ENCODE measurements around the gene FOSB.

Gene FOSB

DNA sequence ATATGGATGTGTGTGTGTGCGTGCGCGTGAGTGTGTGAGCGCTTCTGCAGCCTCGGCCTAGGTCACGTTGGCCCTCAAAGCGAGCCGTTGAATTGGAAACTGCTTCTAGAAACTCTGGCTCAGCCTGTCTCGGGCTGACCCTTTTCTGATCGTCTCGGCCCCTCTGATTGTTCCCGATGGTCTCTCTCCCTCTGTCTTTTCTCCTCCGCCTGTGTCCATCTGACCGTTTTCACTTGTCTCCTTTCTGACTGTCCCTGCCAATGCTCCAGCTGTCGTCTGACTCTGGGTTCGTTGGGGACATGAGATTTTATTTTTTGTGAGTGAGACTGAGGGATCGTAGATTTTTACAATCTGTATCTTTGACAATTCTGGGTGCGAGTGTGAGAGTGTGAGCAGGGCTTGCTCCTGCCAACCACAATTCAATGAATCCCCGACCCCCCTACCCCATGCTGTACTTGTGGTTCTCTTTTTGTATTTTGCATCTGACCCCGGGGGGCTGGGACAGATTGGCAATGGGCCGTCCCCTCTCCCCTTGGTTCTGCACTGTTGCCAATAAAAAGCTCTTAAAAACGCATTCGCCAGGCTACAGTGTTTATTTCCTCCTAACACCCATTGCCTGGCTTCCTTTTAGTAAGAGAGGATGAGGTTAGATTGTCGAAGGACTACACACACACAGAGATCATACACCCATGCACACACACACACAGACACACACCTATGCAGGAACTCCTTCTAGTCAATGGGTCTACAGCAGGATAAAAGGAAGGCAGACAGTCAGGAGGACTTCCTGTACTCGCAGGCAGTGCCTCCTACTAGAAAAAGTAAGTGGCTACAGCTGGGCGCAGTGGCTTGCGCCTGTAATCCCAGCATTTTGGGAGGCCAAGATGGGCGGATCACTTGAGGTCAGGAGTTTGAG lies 7.1 kb downstream of the FOSB start:
- H3K9me3 Mint-ChIP-seq = no peaks in the 10 kb centered on the region
- no peak overlapping the region for H3K4me3 Mint-ChIP-seq
- DNase-seq (ENCODE audit: low spot score) = no peak
- peaks cover 29% of the 10 kb centered on the region for H3K4me1 Mint-ChIP-seq (ENCODE audit: low read depth)
- H3K27me3 Mint-ChIP-seq (ENCODE audit: low read depth) = peaks cover 56% of the 10 kb centered on the region
- H3K36me3 Mint-ChIP-seq (ENCODE audit: low read depth) = no peaks in the 10 kb centered on the region
- no peak overlapping the region for H3K27ac Mint-ChIP-seq

- peaks cover 56% of the 10 kb centered on the region for H3K27me3 Mint-ChIP-seq (ENCODE audit: low read depth)
- no peak overlapping the region for H3K4me3 Mint-ChIP-seq
- peaks cover 26% of the 10 kb centered on the region for H3K4me1 Mint-ChIP-seq (ENCODE audit: low read depth)
- no peak overlapping the region for H3K27ac Mint-ChIP-seq
- no peaks in the 10 kb centered on the region for H3K9me3 Mint-ChIP-seq
- no peaks in the 10 kb centered on the region for H3K36me3 Mint-ChIP-seq (ENCODE audit: low read depth)
- no peak for DNase-seq (ENCODE audit: low spot score)
Measured at GRCh38 chr19:45475537-45476291, 7.9 kb downstream of the FOSB start.

DNA sequence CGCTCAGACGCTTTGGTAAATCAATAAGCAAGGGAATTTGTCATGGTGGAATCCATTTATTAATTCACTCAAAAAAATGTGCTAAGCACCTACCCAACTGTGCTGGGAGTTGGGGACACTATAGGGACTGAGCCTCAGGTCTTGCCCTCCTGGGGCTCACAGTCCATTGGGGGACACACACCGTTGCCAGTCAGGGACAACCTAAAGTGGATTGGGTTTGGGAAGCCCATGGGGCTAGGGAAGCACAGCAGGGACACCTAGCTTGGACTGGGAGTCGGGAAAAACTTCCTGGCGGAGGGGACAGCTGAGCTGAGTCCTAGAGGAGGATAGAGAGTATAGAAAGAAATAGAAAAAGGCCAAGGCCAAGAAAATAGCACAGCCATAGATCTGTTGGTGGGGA lies 8.5 kb downstream of the FOSB start:
- no peak overlapping the region for H3K27ac Mint-ChIP-seq
- peaks cover 52% of the 10 kb centered on the region for H3K27me3 Mint-ChIP-seq (ENCODE audit: low read depth)
- H3K36me3 Mint-ChIP-seq (ENCODE audit: low read depth) = no peaks in the 10 kb centered on the region
- peaks cover 26% of the 10 kb centered on the region for H3K4me1 Mint-ChIP-seq (ENCODE audit: low read depth)
- no peak for DNase-seq (ENCODE audit: low spot score)
- H3K9me3 Mint-ChIP-seq = no peaks in the 10 kb centered on the region
- H3K4me3 Mint-ChIP-seq = peak overlapping the region; percentile 47

DNA sequence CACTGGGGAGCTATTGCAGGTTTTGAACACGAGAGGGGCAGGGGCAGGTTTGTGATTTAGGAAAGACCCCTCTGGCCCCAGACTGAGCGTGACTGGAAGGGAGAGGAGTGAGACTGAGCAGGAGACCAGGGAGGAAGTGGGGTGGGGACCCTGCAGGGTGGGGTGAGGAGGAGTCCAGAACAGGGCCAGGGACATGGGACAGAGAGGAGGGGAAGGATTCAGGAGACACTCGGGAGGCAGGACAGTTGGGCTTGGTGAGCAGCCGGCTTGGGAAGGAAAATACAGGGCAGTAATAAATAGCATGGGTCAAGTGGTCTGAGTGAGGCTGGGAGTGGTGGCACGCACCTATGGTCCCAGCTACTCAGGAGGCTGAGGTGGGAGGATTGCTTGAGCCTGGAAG lies 9.4 kb downstream of the FOSB start:
- peak overlapping the region; percentile 65 for H3K27ac Mint-ChIP-seq
- H3K36me3 Mint-ChIP-seq (ENCODE audit: low read depth) = no peaks in the 10 kb centered on the region
- H3K4me1 Mint-ChIP-seq (ENCODE audit: low read depth) = peaks cover 26% of the 10 kb centered on the region
- peak overlapping the region; percentile 60 for H3K4me3 Mint-ChIP-seq
- H3K9me3 Mint-ChIP-seq = no peaks in the 10 kb centered on the region
- no peak for DNase-seq (ENCODE audit: low spot score)
- peaks cover 44% of the 10 kb centered on the region for H3K27me3 Mint-ChIP-seq (ENCODE audit: low read depth)

DNA sequence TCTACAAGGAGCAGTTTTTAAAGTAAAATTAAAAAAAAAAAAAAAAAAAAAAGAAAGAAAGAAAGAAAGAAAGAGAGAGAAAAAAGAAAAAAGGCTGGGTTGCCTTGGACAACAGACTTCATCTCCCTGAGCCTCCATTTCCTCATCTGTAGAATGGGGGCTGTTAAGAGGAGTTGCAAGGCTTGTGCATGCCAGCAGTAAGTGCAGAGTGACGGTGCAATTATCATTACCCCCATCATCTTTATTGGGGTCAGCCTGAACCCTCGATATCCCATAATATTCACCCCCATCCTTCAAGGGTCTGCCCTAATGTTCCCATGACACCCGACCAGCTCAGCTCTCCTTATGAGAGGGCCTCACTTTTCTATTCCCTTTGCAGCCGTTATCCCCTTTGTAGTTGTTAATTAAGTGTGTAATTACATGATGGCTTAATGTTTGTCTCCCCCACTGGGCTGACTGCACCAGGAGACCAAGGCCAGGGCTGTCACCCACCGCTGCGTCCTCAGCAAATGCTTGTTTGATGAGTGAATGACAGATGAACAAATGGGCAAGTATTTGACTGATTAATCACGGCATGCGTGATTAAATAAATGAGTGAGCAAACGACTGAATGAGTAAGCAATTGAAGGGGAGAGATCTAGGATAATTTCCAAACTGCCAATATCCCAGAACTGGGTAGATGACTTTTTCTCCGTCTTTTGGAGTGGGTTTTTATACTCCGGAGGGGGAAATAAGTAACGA lies 10.1 kb downstream of the FOSB start:
- Mint-ChIP-seq H3K27ac (peak overlapping the region; percentile 80), H3K27me3 (ENCODE audit: low read depth) (peaks cover 38% of the 10 kb centered on the region), H3K4me1 (ENCODE audit: low read depth) (peaks cover 24% of the 10 kb centered on the region), H3K9me3 (no peaks in the 10 kb centered on the region), H3K36me3 (ENCODE audit: low read depth) (no peaks in the 10 kb centered on the region), H3K4me3 (peak overlapping the region; percentile 73)
- DNase-seq (ENCODE audit: low spot score) = no peak

GRCh38 chr19:45478454-45479238 lies 10.8 kb downstream of the FOSB start:
- Mint-ChIP-seq H3K9me3 (no peaks in the 10 kb centered on the region), H3K27ac (peak overlapping the region; percentile 80), H3K4me1 (ENCODE audit: low read depth) (peaks cover 23% of the 10 kb centered on the region), H3K27me3 (ENCODE audit: low read depth) (peaks cover 32% of the 10 kb centered on the region), H3K4me3 (peak overlapping the region; percentile 73), H3K36me3 (ENCODE audit: low read depth) (no peaks in the 10 kb centered on the region)
- peak; percentile 89 for DNase-seq (ENCODE audit: low spot score)

- Mint-ChIP-seq H3K4me1 (ENCODE audit: low read depth) (peaks cover 11% of the 10 kb centered on the region), H3K36me3 (ENCODE audit: low read depth) (no peaks in the 10 kb centered on the region)
Measured at GRCh38 chr19:45483033-45483432, 15.2 kb downstream of the FOSB start.

DNA sequence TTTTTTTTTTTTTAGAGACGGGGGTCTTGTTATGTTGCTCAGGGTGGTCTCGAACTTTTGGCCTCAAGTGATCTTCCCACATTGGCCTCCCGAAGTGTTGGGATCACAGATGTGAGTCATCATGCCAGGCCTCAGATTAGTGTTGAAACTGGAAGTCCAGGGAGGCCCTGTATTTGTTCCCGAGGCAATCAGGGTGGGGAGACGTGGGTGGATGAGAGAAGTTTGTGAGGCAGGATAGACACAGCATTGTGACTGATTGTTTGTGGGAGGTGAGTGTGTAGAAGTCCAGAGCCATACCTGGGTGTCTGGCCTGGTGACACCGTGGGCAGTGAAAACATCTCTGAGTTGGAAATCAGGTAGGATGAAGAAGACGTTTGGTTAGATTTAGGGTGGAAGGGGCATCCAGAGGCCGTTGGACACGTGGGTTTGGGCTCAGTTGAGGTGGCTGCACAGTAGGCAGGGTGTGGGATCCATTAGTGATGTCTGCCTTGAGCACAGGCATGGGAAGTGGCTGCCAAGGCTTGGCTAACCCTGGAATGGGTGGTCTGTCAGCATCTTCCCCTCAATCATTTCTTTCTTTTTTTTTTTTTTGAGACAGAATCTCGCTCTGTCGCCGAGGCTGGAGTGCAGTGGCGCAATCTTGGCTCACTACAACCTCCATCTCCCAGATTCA lies 16.6 kb downstream of the FOSB start:
- Mint-ChIP-seq H3K9me3 (no peaks in the 10 kb centered on the region), H3K27me3 (ENCODE audit: low read depth) (peaks cover 2% of the 10 kb centered on the region), H3K4me1 (ENCODE audit: low read depth) (peaks cover 6% of the 10 kb centered on the region), H3K27ac (no peak overlapping the region), H3K36me3 (ENCODE audit: low read depth) (no peaks in the 10 kb centered on the region), H3K4me3 (no peak overlapping the region)
- DNase-seq (ENCODE audit: low spot score) = no peak

More at GRCh38 chr19:45483033-45483432, 15.2 kb downstream of the FOSB start:
- peaks cover 2% of the 10 kb centered on the region for H3K27me3 Mint-ChIP-seq (ENCODE audit: low read depth)
- no peaks in the 10 kb centered on the region for H3K9me3 Mint-ChIP-seq
- no peak overlapping the region for H3K27ac Mint-ChIP-seq
- no peak for DNase-seq (ENCODE audit: low spot score)
- no peak overlapping the region for H3K4me3 Mint-ChIP-seq

DNA sequence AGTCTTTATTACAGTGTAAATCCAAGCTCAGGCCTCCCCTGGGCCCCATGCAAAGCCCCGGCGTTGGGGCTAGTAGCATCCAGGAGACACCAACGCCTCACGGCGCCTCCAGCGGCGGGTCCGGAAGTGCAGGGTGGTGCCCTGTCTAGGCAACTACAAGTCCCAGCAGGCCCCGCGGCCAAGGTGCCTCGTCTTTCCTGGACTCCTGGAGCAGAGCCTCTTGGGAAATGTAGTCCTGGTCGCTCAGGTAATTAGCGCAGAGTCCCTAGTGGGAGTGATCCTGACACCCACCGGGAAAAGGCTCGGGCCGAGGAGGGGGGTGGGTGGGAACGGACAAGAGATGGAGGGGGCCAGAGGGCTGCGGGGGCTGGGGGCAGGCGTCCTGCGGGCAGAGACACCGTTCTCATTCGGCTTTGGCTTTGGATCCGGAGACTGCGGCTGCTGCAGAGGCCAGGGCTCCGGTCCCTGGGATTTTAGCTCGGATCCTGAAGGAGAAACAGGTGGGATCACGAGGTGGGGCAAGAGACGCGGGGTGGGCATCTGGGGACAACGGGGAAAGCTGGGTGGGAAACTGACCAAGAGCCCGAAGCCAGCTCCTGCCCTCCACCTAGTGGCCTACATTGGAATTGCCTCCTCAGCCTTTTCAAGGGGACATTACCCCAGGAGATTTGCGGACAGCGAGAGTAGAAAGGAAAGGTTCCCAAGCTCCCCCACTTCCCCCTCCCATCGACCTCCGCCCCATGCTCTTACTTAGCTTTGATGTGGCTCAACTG lies 17.7 kb downstream of the FOSB start:
- H3K4me1 Mint-ChIP-seq (ENCODE audit: low read depth) = peaks cover 2% of the 10 kb centered on the region
- H3K27me3 Mint-ChIP-seq (ENCODE audit: low read depth) = peaks cover under 1% of the 10 kb centered on the region
- DNase-seq (ENCODE audit: low spot score) = peak; percentile 96
- H3K4me3 Mint-ChIP-seq = peak overlapping the region; percentile 89
- H3K9me3 Mint-ChIP-seq = no peaks in the 10 kb centered on the region
- H3K27ac Mint-ChIP-seq = peak overlapping the region; percentile 67
- H3K36me3 Mint-ChIP-seq (ENCODE audit: low read depth) = no peaks in the 10 kb centered on the region

- no peak for DNase-seq (ENCODE audit: low spot score)
- Mint-ChIP-seq H3K27me3 (ENCODE audit: low read depth) (no peaks in the 10 kb centered on the region), H3K4me1 (ENCODE audit: low read depth) (peaks cover 11% of the 10 kb centered on the region), H3K36me3 (ENCODE audit: low read depth) (no peaks in the 10 kb centered on the region), H3K9me3 (no peaks in the 10 kb centered on the region), H3K4me3 (no peak overlapping the region), H3K27ac (no peak overlapping the region)
Measured at GRCh38 chr19:45488708-45489107, 20.9 kb downstream of the FOSB start.

GRCh38 chr19:45489216-45489855 lies 21.5 kb downstream of the FOSB start:
- DNase-seq (ENCODE audit: low spot score) = no peak
- Mint-ChIP-seq H3K4me3 (no peak overlapping the region), H3K27me3 (ENCODE audit: low read depth) (no peaks in the 10 kb centered on the region), H3K27ac (no peak overlapping the region), H3K36me3 (ENCODE audit: low read depth) (no peaks in the 10 kb centered on the region), H3K9me3 (no peaks in the 10 kb centered on the region), H3K4me1 (ENCODE audit: low read depth) (peaks cover 11% of the 10 kb centered on the region)

DNA sequence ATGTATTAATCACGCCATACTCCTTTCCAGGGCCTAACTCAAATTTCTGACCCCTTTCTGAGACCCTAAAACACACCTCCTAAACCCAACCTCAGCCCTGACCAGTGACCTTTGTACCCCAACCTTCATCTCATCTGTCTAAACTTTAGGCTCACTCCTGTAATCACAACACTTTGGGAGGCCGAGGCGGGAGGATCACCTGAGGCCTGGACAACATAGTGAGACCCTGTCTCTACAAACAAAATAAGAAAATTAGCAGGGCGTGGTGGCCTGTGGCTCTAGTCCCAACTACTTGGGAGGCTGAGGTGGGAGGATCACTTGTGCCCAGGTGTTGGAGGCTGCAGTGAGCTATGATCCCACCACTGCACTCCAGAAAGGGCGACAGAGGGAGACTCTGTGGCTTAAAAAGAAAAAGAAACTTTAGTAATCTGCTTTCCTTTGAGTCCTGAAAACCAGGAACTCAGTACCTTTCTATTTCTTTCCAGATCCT lies 24.4 kb downstream of the FOSB start:
- peaks cover 11% of the 10 kb centered on the region for H3K4me1 Mint-ChIP-seq (ENCODE audit: low read depth)
- DNase-seq (ENCODE audit: low spot score) = no peak
- H3K27ac Mint-ChIP-seq = no peak overlapping the region
- H3K36me3 Mint-ChIP-seq (ENCODE audit: low read depth) = no peaks in the 10 kb centered on the region
- H3K4me3 Mint-ChIP-seq = peak overlapping the region; percentile 55
- peaks cover 15% of the 10 kb centered on the region for H3K27me3 Mint-ChIP-seq (ENCODE audit: low read depth)
- H3K9me3 Mint-ChIP-seq = no peaks in the 10 kb centered on the region

All from T-helper 2 cell treated with Interferon-gamma antibody and Interleukin-4, amounts not matched to agents 5 μg/mL and 100 μg/mL, for 36 hours (primary cell).